HUES48 (cell line): ENCODE measurements around the gene BAG3.

Experiments used
- H3K27ac ChIP-seq: one replicate; pipeline ENCODE4 v1.7.0; 2013; ENCODE audit warnings: low read depth, low read length, inconsistent platforms
- H3K27me3 ChIP-seq: 2 replicates; pipeline ENCODE4 v1.6.1; 2013; ENCODE audit warnings: mild to moderate bottlenecking, low read length; ENCODE audit not compliant: control insufficient read depth, insufficient read depth
- H3K36me3 ChIP-seq: 2 replicates; pipeline ENCODE4 v1.6.1; 2013; ENCODE audit warnings: low read length; ENCODE audit not compliant: control insufficient read depth, insufficient read depth
- H3K4me1 ChIP-seq: 2 replicates; pipeline ENCODE4 v1.6.1; 2013; ENCODE audit warnings: mild to moderate bottlenecking, low read length; ENCODE audit not compliant: control insufficient read depth, insufficient read depth
- H3K4me3 ChIP-seq: 2 replicates; pipeline ENCODE4 v1.5.1; 2013; ENCODE audit warnings: mild to moderate bottlenecking, low read depth, low read length
- H3K9ac ChIP-seq: 2 replicates; pipeline ENCODE4 v1.6.1; 2013; ENCODE audit warnings: mild to moderate bottlenecking, low read depth, low read length, moderate library complexity
- H3K9me3 ChIP-seq: 2 replicates; pipeline ENCODE4 v1.6.1; 2013; ENCODE audit warnings: low read length; ENCODE audit not compliant: control insufficient read depth, insufficient read depth

BAG3 gene

DNA sequence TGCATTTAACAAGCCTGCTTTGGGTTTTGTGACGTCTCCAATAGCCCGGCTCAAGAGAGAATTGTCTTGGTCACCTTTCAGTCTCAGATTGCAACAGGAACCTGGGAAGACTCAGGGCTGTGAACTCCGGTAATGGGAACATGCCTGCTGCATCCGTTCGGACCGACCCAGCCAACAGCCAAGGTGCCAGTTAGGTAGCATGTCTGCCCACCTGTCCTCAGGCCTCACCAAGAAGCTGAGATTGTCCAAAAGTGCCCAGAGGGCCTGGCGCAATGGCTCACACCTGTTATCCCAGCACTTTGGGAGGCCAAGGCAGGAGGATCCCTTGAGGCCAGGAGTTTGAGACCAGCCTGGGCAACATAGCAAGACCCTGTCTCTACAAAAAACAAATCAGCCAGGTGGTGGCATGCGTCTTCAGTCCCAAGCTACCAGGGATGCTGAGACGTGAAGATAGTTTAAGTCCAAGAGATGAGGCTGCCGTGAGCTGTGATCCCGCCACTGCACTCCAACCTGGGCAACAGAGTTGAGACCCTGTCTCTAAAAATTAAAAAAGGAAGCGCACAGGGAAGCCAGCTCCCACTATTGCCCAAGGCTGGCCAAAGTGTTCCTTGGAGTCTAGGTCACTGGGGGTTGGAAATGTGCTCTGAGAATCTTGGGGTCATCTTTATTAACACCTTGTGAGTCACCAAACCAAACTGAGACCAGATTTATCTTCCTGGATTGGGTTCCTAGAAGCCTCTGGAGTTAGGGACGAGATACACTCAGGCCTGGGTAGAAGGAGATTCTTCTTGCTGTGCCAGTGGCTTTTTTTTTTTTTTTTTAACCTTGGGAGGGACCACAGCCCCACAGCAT lies 26.9 kb downstream of the BAG3 start:
- Histone ChIP-seq H3K36me3 (peaks cover 37% of the 10 kb centered on the region), H3K4me1 (peaks cover 7% of the 10 kb centered on the region), H3K4me3 (no peak overlapping the region), H3K27ac (no peak overlapping the region), H3K9me3 (no peaks in the 10 kb centered on the region), H3K27me3 (no peaks in the 10 kb centered on the region), H3K9ac (no peak overlapping the region)

DNA sequence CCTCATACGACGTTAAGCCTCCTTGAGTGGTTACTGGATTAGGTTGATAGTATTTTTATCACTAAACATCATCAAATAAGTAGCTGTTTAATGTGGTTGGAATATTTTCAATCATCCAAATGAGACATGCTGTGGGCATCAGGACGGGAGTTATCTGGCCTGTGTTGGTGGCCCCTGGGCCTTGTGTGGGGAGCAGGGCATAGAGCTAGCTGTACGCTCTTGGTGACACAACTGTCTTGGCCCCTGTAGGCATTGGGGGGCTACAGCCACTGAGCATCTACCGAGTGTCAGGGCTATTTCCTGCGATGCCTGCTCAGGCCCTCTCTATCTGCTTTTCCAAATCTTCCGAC lies 28.3 kb downstream of the BAG3 start:
- H3K9ac ChIP-seq: no peak overlapping the region
- no peak overlapping the region for H3K4me3 ChIP-seq
- H3K36me3 ChIP-seq: peaks cover 24% of the 10 kb centered on the region; the same call in 1 of the 2 replicates
- no peaks in the 10 kb centered on the region for H3K27me3 ChIP-seq
- H3K27ac ChIP-seq: no peak overlapping the region
- H3K9me3 ChIP-seq: no peaks in the 10 kb centered on the region
- no peaks in the 10 kb centered on the region; the same call in 1 of the 2 replicates for H3K4me1 ChIP-seq

DNA sequence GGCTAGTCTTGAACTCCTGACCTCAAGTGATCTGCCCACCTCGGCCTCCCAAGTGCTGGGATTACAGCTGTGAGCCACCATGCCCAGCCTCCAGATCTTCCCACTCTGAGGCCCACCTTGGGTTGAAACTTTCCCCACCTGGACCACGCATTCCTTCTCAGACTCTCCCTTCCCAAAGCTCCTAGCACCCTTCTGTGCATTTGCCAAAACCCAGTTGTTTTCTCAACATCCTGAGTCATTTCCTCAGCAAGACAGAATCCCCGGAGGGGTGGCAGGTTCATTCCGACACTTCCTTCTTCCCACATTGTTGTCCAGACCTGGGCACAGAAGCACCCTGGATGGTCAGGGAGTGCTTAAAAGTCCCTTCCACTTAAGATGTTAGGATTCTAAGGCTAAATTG lies 28.9 kb downstream of the BAG3 start:
- Histone ChIP-seq H3K27ac (no peak overlapping the region), H3K4me3 (no peak overlapping the region), H3K27me3 (no peaks in the 10 kb centered on the region), H3K36me3 (peaks cover 22% of the 10 kb centered on the region; the same call in 1 of the 2 replicates), H3K9me3 (no peaks in the 10 kb centered on the region), H3K9ac (no peak overlapping the region), H3K4me1 (no peaks in the 10 kb centered on the region; the same call in 1 of the 2 replicates)

DNA sequence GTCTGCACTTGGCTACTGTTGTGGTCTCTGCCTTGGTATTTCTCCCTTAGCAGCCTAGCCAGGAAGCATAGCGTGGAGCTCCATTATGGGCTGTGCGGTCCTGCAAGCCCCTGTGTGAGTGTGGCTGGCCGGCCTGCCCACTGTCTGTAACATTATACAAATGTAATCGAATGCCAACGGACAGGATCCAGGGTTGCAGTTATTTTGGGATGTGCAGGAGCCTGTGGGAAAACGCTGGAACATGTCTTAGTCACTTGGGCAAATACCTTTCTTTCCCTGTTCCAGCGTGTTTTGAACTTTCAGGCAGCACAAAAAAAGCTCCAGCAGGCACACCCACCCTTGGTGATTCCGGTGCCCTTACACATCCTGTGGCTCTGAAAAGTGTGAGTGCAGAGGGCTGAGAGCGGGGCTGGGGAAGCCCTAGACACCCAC lies 29.5 kb downstream of the BAG3 start:
- Histone ChIP-seq H3K27ac (no peak overlapping the region), H3K4me1 (no peaks in the 10 kb centered on the region)

DNA sequence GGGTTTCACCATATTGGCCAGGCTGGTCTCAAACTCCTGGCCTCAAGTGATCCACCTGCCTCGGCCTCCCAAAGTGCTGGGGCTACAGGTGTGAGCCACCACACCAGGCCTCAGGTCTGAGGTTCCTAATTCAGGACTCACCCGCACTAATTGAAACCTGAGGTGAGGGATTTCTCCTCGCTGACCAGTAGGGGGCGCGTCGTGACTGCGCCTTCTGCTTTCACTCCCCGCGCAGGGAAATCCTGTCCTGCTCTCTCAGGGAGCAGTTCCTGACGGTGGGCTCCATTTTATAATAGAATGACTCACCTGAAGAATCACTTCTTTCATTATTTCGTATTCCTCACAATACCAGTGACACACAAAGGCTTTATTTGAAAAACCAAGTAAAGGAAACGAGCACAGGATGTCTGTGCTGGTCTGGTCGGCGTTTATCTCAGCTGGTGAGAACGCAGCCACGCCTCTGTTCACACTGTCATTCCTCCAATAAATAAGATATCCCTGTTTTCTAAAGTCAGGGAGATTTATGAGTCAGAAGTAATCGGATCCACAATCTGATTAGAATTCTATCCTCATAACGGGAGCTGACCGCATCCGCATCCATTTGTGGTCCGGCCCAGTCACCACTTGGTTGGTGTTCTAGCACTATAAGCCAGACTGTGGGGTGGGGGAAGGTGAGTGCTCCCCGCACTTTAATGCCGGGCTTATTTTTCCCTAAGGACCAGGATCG lies 35.4 kb downstream of the BAG3 start:
- peak overlapping the region; percentile 98 for H3K27ac ChIP-seq
- H3K9me3 ChIP-seq: no peaks in the 10 kb centered on the region
- peaks cover 24% of the 10 kb centered on the region for H3K4me1 ChIP-seq
- H3K4me3 ChIP-seq: peak overlapping the region; percentile 77
- no peaks in the 10 kb centered on the region for H3K36me3 ChIP-seq
- H3K9ac ChIP-seq: peak overlapping the region; percentile 61
- no peaks in the 10 kb centered on the region for H3K27me3 ChIP-seq

More for the DNA sequence above, 29.5 kb downstream of the BAG3 start:
- H3K4me3 ChIP-seq: no peak overlapping the region
- H3K36me3 ChIP-seq: peaks cover 22% of the 10 kb centered on the region; the same call in 1 of the 2 replicates
- H3K9ac ChIP-seq: no peak overlapping the region
- H3K9me3 ChIP-seq: no peaks in the 10 kb centered on the region
- H3K27me3 ChIP-seq: no peaks in the 10 kb centered on the region

DNA sequence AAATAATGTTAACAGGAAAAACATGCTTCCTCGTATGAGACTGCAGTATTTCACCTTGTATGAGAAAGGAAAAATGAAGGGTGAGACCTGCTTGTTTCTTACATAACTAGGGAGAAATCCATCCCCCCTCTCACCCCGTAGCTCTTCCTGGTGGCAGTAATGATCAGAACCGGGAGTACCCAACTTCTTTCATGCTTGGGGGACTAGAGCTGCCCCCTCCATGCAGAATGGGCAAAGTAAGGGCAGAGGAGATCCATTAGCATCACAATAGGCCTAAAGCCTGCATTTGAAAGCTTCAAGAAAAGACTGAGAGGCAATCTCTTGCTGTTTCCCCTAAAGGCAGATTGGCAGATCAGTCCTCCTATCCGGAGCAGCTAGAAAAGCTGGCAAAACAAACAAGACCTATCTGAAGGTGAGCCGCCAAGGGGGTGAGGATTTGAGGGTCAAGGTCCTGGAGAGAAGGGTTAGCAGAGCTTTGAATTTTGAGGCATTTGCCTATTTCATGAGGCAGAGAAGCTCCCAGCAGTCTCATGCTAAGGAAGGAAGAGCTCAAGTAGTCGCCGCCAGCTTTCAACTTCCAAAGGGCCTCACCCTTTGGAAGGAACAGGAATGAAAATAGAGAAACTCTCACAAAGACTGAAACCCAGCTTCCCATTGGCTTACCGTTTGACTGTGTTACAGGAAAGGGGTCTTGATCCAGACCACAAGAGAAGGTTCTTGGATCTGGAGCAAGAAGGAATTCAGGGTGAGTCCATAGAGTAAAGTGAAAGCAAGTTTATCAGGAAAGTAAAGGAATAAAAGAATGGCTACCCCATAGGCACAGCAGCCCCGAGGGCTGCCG lies 36.2 kb downstream of the BAG3 start:
- Histone ChIP-seq H3K4me1 (peaks cover 24% of the 10 kb centered on the region), H3K9me3 (no peaks in the 10 kb centered on the region), H3K36me3 (no peaks in the 10 kb centered on the region), H3K4me3 (peak overlapping the region; percentile 77), H3K9ac (peak overlapping the region; percentile 79), H3K27ac (peak overlapping the region; percentile 98), H3K27me3 (no peaks in the 10 kb centered on the region)

DNA sequence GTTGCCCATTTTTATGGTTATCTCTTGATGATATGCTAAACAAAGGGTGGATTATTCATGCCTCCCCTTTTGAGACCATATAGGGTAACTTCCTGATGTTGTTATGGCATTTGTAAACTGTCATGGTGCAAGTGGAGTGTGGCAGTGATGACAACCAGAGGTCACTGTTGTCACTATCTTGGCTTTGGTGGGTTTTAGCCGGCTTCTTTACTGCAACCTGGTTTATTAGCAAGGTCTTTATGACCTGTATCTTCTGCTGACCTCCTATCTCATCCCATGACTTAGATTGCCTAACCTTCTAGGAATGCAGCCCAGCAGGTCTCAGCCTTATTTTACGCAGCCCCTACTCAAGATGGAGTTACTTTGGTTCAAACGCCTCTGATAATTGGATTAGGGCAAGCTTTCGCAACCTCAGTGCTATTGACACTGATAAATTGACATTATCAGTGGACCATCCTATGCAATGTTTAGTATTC lies 36.9 kb downstream of the BAG3 start:
- no peaks in the 10 kb centered on the region for H3K9me3 ChIP-seq
- H3K27me3 ChIP-seq: no peaks in the 10 kb centered on the region
- peaks cover 24% of the 10 kb centered on the region for H3K4me1 ChIP-seq
- peak overlapping the region; percentile 79 for H3K9ac ChIP-seq
- H3K4me3 ChIP-seq: peak overlapping the region; percentile 77
- no peaks in the 10 kb centered on the region for H3K36me3 ChIP-seq
- H3K27ac ChIP-seq: peak overlapping the region; percentile 98

DNA sequence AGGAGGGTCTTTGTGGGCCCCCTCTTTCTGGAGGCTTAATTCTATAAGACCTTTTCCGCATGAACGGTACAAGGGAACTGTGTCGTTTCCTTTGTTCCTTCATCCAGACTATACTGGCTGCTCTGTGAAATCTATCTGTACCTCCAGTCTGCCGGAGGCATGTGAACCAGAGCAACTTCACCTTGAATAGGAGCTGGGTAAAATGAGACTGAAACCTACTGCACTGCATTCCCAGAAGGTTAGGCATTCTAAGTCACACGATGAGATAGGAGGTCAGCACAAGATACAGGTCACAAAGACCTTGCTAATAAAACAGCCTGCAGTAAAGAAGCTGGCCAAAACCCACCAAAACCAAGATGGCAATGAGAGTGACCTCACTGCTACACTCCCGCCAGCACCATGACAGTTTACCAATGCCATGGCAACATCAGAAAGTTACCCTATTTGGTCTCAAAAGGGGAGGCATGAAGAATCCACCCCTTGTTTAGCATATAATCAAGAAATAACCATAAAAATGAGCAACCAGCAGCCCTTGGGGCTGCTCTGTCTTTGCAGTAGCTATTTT lies 37.9 kb downstream of the BAG3 start:
- Histone ChIP-seq H3K4me1 (peaks cover 24% of the 10 kb centered on the region), H3K9ac (peak overlapping the region; percentile 79), H3K9me3 (no peaks in the 10 kb centered on the region), H3K36me3 (no peaks in the 10 kb centered on the region), H3K4me3 (0 out of 2 replicates have a peak overlapping the region, but pooled peaks have one; percentile 77), H3K27ac (peak overlapping the region; percentile 98), H3K27me3 (no peaks in the 10 kb centered on the region)

DNA sequence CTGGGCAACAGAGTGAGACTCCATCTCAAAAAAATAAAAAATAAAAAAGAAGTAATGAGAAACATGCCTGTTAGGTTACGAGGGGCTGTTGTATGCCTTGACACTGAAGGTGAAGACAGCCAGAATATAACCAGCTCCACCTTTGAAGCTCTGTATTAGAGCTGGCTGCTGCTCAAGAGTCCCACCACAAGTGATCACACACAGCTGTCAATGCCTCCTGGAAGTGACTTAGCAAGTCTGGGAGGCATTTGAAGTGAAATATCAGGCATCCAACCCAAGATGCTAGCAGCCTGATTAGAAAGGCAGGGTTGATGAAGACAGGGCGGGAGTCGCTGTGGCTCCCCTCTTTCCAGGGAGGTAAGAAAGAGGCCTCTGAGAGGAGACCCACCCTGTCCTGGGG lies 40.5 kb downstream of the BAG3 start:
- Histone ChIP-seq H3K9ac (no peak overlapping the region), H3K36me3 (no peaks in the 10 kb centered on the region), H3K4me3 (no peak overlapping the region), H3K27me3 (no peaks in the 10 kb centered on the region), H3K27ac (no peak overlapping the region), H3K9me3 (no peaks in the 10 kb centered on the region), H3K4me1 (peaks cover 22% of the 10 kb centered on the region)

DNA sequence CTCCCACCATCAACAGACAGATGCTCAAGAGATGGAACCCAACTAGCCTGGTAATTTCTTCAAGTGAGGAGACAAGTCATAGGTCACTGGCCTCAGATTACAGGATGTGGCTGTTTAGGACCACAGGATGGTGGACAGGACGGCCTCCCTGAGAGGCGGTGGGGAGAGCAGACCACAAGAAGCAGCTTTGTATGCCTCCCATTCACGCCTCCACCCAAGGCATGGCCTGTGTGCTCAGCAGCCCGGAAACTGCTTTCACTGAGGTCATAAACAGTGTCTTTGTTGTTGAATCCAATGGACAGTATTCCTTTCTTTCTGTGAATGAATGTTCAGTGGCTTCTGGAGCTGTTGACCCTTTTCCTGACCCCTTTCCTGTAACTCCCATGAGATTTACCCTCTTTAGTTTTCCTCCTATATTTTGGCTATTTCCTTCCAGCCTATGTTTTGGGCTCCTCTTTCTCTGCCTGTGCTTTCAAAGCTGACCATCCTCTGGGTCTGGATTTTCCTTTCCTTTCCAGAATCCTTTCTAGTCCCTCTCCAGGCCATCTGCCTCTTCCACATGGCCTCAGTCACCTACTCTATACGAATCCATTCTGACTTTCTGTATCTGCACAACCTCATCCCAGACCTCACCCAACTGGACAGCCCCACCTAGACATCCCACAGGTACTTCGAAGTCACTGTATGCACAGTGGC lies 42.2 kb downstream of the BAG3 start:
- Histone ChIP-seq H3K9me3 (no peaks in the 10 kb centered on the region), H3K27me3 (no peaks in the 10 kb centered on the region), H3K27ac (no peak overlapping the region), H3K4me3 (no peak overlapping the region), H3K4me1 (peaks cover 8% of the 10 kb centered on the region), H3K9ac (no peak overlapping the region), H3K36me3 (no peaks in the 10 kb centered on the region)
